NCI-H2171 treated with DMSO at 0.1 percent for 48 hours (cell line): Measurements from ENCODE around the gene CAPN8.
A peak's percentile ranks its signal among the peaks of the same experiment; 100 is the strongest.

Experiments used
- DNase-seq: peaks from one replicate; lab custom pipeline; 2025; lab: John Stamatoyannopoulos, UW

CAPN8 gene

GRCh38 chr1:223617323-223618070 lies 48.0 kb downstream of the CAPN8 start:
- DNase-seq, result no peak

GRCh38 chr1:223616586-223616985 lies 48.9 kb downstream of the CAPN8 start:
- no peak for DNase-seq

- no peak for DNase-seq
Measured at GRCh38 chr1:223611936-223612335, 53.6 kb downstream of the CAPN8 start.

- no peak for DNase-seq
Measured at GRCh38 chr1:223609977-223610376, 55.5 kb downstream of the CAPN8 start.

GRCh38 chr1:223609066-223609465 lies 56.4 kb downstream of the CAPN8 start:
- DNase-seq, result no peak

GRCh38 chr1:223558512-223558911 lies 107.0 kb downstream of the CAPN8 start:
- no peak for DNase-seq

- no peak for DNase-seq
Measured at GRCh38 chr1:223557130-223557475, 108.4 kb downstream of the CAPN8 start.

GRCh38 chr1:223556414-223557129 lies 108.9 kb downstream of the CAPN8 start:
- no peak for DNase-seq

- DNase-seq, result no peak
Measured at GRCh38 chr1:223553957-223554356, 111.5 kb downstream of the CAPN8 start.

- DNase-seq, result no peak
Measured at GRCh38 chr1:223551610-223552009, 113.9 kb downstream of the CAPN8 start.

- DNase-seq, result no peak
Measured at GRCh38 chr1:223549740-223550139, 115.8 kb downstream of the CAPN8 start.

GRCh38 chr1:223547316-223548114 lies 118.0 kb downstream of the CAPN8 start:
- peak; percentile 9 for DNase-seq

GRCh38 chr1:223545343-223545742 lies 120.2 kb downstream of the CAPN8 start:
- no peak for DNase-seq

GRCh38 chr1:223543560-223543959 lies 121.9 kb downstream of the CAPN8 start:
- no peak for DNase-seq

GRCh38 chr1:223542831-223543230 lies 122.7 kb downstream of the CAPN8 start:
- DNase-seq, result no peak

GRCh38 chr1:223540485-223541106 lies 124.9 kb downstream of the CAPN8 start:
- DNase-seq, result no peak

GRCh38 chr1:223539750-223540149 lies 125.8 kb downstream of the CAPN8 start:
- DNase-seq, result no peak

- DNase-seq, result no peak
Measured at GRCh38 chr1:223538981-223539380, 126.5 kb downstream of the CAPN8 start.

GRCh38 chr1:223535319-223535718 lies 130.2 kb downstream of the CAPN8 start:
- no peak for DNase-seq

- no peak for DNase-seq
Measured at GRCh38 chr1:223534677-223535076, 130.8 kb downstream of the CAPN8 start.

- DNase-seq, result no peak
Measured at GRCh38 chr1:223533708-223534107, 131.8 kb downstream of the CAPN8 start.

GRCh38 chr1:223531742-223532341 lies 133.7 kb downstream of the CAPN8 start:
- no peak for DNase-seq
